ENCODE results near the gene ACVR1C.

The ACVR1C gene

DNA sequence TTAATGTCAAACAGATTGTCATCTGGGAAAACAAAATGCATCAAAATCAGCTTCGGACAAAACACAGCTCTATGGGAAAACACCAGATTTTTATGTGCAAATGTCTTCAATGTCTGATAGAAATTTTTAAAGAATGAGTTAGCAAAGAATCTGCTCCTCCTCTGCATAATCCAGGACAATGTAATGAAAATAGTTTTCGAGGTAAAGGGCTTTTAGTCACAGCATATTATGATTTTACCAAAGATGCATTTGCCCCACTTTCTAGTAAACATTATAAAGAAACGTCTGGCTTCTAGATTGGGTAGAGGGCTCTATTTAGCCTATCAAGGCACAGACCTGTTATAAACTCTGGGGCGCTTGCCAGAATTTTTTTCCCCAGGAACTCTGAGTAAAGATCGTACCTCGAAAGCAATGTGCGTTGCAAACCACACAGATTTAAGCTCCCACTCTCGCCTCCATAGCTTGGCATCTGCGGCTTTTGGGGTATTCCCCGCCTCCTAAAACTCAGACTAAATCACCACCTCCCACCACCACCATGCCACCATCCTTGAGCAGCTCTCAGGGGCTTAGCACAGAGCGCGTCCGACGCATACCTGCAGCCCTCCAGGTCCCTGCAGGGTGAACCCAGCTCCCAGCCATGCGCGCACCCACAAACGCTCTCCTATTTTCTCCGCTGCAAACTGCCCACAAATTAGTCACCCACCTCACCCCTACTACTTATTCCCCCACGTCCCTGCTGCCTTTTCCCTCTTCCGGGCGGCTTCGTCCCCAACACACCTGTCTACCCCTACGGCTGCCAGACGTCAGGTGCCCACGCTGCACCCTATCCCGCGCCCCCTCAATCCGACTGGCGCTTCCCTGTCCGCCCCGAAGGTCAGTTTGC is 829 bp downstream of the ACVR1C start:
- DNase-seq (ENCODE audit: insufficient read length, low spot score) (no peak), FAIRE-seq (no peak)
- TF ChIP-seq POU2F2 (IDR thresholded peaks at IDR 0.05; ENCODE audit: low read depth, low read length), result no peak
- no peak for TF ChIP-seq PAX5 (IDR thresholded peaks at IDR 0.05; ENCODE audit: insufficient read depth, low read length, severe bottlenecking)
- no peak for TF ChIP-seq POLR2AphosphoS5 (IDR thresholded peaks at IDR 0.05; ENCODE audit: low read depth, low read length)
- no peak for TF ChIP-seq POLR2A (IDR thresholded peaks at IDR 0.05; ENCODE audit: low read depth, low read length)
- no peak for TF ChIP-seq SPI1 (IDR thresholded peaks at IDR 0.05; ENCODE audit: low read depth, low read length)
- no peak for TF ChIP-seq TAF1 (IDR thresholded peaks at IDR 0.05; ENCODE audit: low read depth, low read length)

DNA sequence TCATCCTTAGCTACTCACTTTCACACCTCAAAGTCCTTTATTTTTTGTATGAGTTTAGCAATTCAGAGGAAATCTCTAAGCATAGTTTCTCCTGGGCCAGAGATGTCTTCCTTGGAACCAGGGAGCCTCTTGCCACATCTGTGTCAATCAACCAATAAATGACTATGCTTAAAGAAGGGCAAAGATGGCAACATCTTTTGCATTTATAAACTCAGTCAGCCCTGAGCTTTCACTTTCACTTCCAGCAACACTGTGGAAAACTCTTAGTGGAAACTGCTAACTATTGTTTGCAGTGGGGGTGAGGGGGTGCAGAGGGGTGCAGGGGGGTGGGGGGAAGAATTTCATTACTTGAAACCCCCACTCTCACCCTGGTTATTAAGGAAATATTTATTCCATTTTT is 3.4 kb downstream of the ACVR1C start:
- FAIRE-seq, result no peak
- TF ChIP-seq PAX5 (IDR thresholded peaks at IDR 0.05; ENCODE audit: insufficient read depth, low read length, severe bottlenecking) (no peak), POLR2AphosphoS5 (IDR thresholded peaks at IDR 0.05; ENCODE audit: low read depth, low read length) (no peak), POU2F2 (IDR thresholded peaks at IDR 0.05; ENCODE audit: low read depth, low read length) (no peak), POLR2A (IDR thresholded peaks at IDR 0.05; ENCODE audit: low read depth, low read length) (no peak), TAF1 (IDR thresholded peaks at IDR 0.05; ENCODE audit: low read depth, low read length) (no peak), SPI1 (IDR thresholded peaks at IDR 0.05; ENCODE audit: low read depth, low read length) (no peak)
- DNase-seq (ENCODE audit: insufficient read length, low spot score), result no peak

DNA sequence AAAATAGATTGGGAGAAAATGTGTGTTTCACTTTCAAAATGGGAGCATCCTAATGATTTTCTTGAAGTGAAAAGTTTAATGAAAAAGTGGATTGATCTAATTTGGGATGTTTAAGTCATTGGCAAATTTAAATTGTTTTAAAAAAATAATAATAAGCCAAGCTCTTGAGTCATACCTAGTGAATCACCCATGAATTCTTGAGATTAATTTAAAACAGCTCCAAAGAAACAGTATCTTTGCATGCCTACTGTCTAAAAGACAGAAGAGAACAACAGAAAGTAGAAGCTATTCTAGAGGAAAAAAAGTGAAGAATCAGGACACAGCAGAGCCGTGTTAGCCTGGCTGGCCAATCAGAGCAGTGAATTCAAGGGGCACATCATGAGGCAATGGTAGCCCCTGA is 7.7 kb downstream of the ACVR1C start:
- no peak for TF ChIP-seq POU2F2 (IDR thresholded peaks at IDR 0.05; ENCODE audit: low read depth, low read length)
- TF ChIP-seq POLR2A (IDR thresholded peaks at IDR 0.05; ENCODE audit: low read depth, low read length), result no peak
- no peak for TF ChIP-seq POLR2AphosphoS5 (IDR thresholded peaks at IDR 0.05; ENCODE audit: low read depth, low read length)
- TF ChIP-seq TAF1 (IDR thresholded peaks at IDR 0.05; ENCODE audit: low read depth, low read length), result no peak
- TF ChIP-seq SPI1 (IDR thresholded peaks at IDR 0.05; ENCODE audit: low read depth, low read length), result no peak
- no peak for TF ChIP-seq PAX5 (IDR thresholded peaks at IDR 0.05; ENCODE audit: insufficient read depth, low read length, severe bottlenecking)
- FAIRE-seq (no peak), DNase-seq (ENCODE audit: insufficient read length, low spot score) (no peak)

DNA sequence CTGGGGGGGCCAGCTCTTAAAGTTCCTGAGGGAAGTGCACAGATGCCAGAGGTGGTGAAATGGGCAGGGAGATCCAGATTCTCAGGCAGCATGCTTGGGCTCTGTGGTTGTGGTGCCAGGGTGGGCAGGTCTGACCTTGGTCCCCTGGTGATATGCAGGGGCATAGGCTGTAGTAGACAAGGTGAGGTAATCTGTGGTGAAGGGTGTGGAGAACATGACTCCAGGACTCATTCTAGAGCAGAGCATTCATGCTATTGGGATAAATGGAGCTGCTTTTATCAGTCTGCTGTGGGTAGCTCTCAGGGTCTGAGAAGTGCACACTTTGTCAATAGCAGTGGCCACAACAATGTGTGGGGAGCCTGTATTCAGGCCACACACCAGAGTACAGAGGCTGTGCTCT is 16.9 kb downstream of the ACVR1C start:
- DNase-seq (ENCODE audit: insufficient read length, low spot score) (no peak), FAIRE-seq (no peak)
- TF ChIP-seq POLR2A (IDR thresholded peaks at IDR 0.05; ENCODE audit: low read depth, low read length) (no peak), PAX5 (IDR thresholded peaks at IDR 0.05; ENCODE audit: insufficient read depth, low read length, severe bottlenecking) (no peak), POLR2AphosphoS5 (IDR thresholded peaks at IDR 0.05; ENCODE audit: low read depth, low read length) (no peak), SPI1 (IDR thresholded peaks at IDR 0.05; ENCODE audit: low read depth, low read length) (no peak), POU2F2 (IDR thresholded peaks at IDR 0.05; ENCODE audit: low read depth, low read length) (no peak), TAF1 (IDR thresholded peaks at IDR 0.05; ENCODE audit: low read depth, low read length) (no peak)

DNA sequence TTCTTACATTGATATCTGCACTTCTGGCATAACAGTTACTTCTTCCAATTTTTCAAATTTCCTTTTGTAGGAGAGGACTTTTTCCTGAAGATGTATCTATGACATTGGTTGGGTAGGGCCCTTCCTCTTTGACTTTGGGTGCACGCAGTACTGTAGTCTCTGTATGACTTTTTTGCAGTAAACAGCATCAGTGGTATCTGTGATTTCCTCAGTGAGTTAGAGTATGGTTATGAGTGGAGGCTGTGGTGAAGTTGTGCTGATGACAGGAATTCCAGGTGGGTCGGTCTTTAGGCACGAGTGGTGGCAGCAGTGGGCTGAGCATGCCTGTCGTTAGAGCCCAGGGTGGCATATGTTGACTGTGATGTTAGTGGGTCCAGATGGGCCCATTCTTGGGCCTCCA is 17.6 kb downstream of the ACVR1C start:
- TF ChIP-seq SPI1 (IDR thresholded peaks at IDR 0.05; ENCODE audit: low read depth, low read length) (no peak), POLR2A (IDR thresholded peaks at IDR 0.05; ENCODE audit: low read depth, low read length) (no peak), POLR2AphosphoS5 (IDR thresholded peaks at IDR 0.05; ENCODE audit: low read depth, low read length) (no peak), TAF1 (IDR thresholded peaks at IDR 0.05; ENCODE audit: low read depth, low read length) (no peak), POU2F2 (IDR thresholded peaks at IDR 0.05; ENCODE audit: low read depth, low read length) (no peak), PAX5 (IDR thresholded peaks at IDR 0.05; ENCODE audit: insufficient read depth, low read length, severe bottlenecking) (no peak)
- DNase-seq (ENCODE audit: insufficient read length, low spot score), result no peak
- no peak for FAIRE-seq

DNA sequence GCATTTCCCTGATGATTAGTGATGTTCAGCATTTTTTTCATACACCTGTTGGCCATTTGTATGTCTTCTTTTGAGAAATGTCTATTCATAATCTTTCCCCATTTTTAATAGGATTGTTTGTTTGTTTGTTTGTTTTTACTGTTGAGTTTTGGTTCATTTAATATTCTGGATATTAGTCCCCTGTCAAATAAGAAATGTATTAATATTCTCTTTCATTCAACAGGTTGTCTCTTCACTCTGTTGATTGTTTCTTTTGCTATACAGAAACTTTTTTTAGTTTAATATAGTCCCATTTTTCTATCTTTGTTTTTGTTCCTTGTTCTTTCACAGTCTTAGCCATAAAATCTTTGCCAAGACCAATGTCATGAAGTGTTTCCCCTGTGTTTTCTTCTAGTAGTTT is 22.1 kb downstream of the ACVR1C start:
- no peak for DNase-seq (ENCODE audit: insufficient read length, low spot score)
- FAIRE-seq, result no peak
- TF ChIP-seq SPI1 (IDR thresholded peaks at IDR 0.05; ENCODE audit: low read depth, low read length) (no peak), TAF1 (IDR thresholded peaks at IDR 0.05; ENCODE audit: low read depth, low read length) (no peak), POLR2A (IDR thresholded peaks at IDR 0.05; ENCODE audit: low read depth, low read length) (no peak), POU2F2 (IDR thresholded peaks at IDR 0.05; ENCODE audit: low read depth, low read length) (no peak), POLR2AphosphoS5 (IDR thresholded peaks at IDR 0.05; ENCODE audit: low read depth, low read length) (no peak), PAX5 (IDR thresholded peaks at IDR 0.05; ENCODE audit: insufficient read depth, low read length, severe bottlenecking) (no peak)

DNA sequence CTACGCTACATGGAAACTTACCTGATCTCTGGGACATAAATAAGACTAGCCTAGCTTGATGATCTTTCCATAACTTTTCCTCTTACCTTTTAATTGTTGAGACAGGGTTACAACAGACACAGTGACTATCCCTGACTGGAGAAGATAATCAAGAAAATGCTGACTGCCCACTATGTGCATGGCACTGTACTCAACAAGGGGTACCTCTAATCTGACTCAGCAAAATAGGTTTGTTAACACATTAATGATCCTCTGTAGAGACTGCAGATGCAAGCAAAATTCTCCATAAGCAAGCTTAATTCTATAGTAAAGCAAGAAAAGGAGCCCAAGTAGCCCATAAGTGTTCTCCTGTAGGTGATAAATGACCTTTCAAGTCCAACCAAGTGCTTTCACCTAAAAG is 25.5 kb downstream of the ACVR1C start:
- DNase-seq (ENCODE audit: insufficient read length, low spot score), result no peak
- TF ChIP-seq POU2F2 (IDR thresholded peaks at IDR 0.05; ENCODE audit: low read depth, low read length), result no peak
- TF ChIP-seq SPI1 (IDR thresholded peaks at IDR 0.05; ENCODE audit: low read depth, low read length), result no peak
- TF ChIP-seq TAF1 (IDR thresholded peaks at IDR 0.05; ENCODE audit: low read depth, low read length), result no peak
- no peak for TF ChIP-seq PAX5 (IDR thresholded peaks at IDR 0.05; ENCODE audit: insufficient read depth, low read length, severe bottlenecking)
- no peak for TF ChIP-seq POLR2A (IDR thresholded peaks at IDR 0.05; ENCODE audit: low read depth, low read length)
- no peak for TF ChIP-seq POLR2AphosphoS5 (IDR thresholded peaks at IDR 0.05; ENCODE audit: low read depth, low read length)
- no peak for FAIRE-seq

DNA sequence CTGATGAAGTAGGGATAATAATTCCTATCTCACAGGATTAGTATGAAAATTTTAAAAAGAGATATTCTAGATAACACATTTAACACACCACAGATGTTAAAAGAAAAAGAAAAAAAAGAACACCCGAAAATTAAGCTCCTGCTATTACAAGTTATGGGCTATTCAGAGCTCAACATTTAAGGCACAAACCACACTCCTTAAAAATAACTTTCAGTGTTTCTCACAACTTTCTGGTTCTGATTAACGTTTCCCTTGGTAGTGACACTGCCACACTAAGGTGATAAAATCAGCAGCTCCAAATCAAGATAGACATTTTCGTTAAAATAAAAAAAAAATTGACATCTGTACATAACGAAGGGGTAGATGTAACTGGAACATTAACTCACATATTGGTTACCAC is 26.9 kb downstream of the ACVR1C start:
- DNase-seq (ENCODE audit: insufficient read length, low spot score) (no peak), FAIRE-seq (no peak)
- TF ChIP-seq POLR2A (IDR thresholded peaks at IDR 0.05; ENCODE audit: low read depth, low read length) (no peak), POLR2AphosphoS5 (IDR thresholded peaks at IDR 0.05; ENCODE audit: low read depth, low read length) (no peak), POU2F2 (IDR thresholded peaks at IDR 0.05; ENCODE audit: low read depth, low read length) (no peak), SPI1 (IDR thresholded peaks at IDR 0.05; ENCODE audit: low read depth, low read length) (no peak), PAX5 (IDR thresholded peaks at IDR 0.05; ENCODE audit: insufficient read depth, low read length, severe bottlenecking) (no peak), TAF1 (IDR thresholded peaks at IDR 0.05; ENCODE audit: low read depth, low read length) (no peak)

DNA sequence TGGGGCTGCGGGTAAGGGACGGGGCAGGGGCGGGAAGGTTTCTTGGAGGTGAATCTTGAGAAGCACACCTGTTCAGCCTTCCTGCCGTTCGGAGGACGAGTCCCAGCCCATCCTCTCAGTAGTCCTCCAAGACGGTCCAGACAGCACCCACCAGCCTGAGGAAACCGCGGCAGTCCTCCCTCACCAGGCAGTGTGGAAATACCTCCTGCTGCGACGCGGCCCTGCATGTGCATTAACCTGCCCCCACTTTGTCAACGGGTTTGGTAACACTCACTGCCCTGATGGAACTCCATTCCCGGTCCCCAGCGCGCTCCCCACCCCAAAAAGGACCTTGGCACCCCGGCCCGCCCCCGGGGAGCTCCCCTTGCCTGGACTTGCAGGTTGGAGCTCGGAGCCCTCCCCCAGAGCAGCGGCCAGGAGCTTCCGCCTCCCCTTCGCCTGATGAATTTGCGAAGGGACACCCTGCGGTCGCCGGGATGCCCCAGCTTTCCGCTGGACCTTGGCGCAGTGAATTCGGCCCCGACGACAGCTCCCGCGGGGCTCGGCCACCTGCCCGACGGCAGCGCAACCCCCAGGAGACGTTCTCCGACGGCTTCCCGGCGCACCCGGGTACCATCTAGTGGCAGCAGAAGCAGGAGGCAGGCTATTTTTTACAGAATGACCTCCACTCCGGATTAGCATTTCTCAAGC is 31.5 kb downstream of the ACVR1C start:
- TF ChIP-seq POLR2AphosphoS5 (IDR thresholded peaks at IDR 0.05; ENCODE audit: low read depth, low read length) (no peak), PAX5 (IDR thresholded peaks at IDR 0.05; ENCODE audit: insufficient read depth, low read length, severe bottlenecking) (no peak), TAF1 (IDR thresholded peaks at IDR 0.05; ENCODE audit: low read depth, low read length) (no peak), POLR2A (IDR thresholded peaks at IDR 0.05; ENCODE audit: low read depth, low read length) (no peak), SPI1 (IDR thresholded peaks at IDR 0.05; ENCODE audit: low read depth, low read length) (no peak), POU2F2 (IDR thresholded peaks at IDR 0.05; ENCODE audit: low read depth, low read length) (no peak)
- peak; percentile 31 for DNase-seq (ENCODE audit: insufficient read length, low spot score)
- no peak for FAIRE-seq
